HEK293 (cell line): Measurements from ENCODE around the gene ATP6V0A1.
A peak's percentile ranks its signal among the peaks of the same experiment; 100 is the strongest.

Experiments
- CTCF ChIA-PET: fragments of 350-600 bp; formaldehyde crosslinking; extraction: SDS; loops from one replicate; lab custom pipeline; 2021; ENCODE audit warnings: antibody characterized with exemption; lab: Yijun Ruan, JAX
- POLR2A ChIA-PET: fragments of 300-600 bp; formaldehyde crosslinking; extraction: SDS; loops from one replicate; lab custom pipeline; 2020; ENCODE audit warnings: antibody characterized with exemption, inconsistent platforms; lab: Yijun Ruan, JAX
- H3K27ac ChIP-seq: fragments of 200-500 bp; sonication (Bioruptor generic); 2 replicates; pipeline ENCODE4 v1.5.1; 2014; ENCODE audit warnings: low read depth, low read length, control low read depth, inconsistent platforms; ENCODE audit errors: extremely low read depth
- H3K36me3 ChIP-seq, 2 experiments: fragments of 200-500 bp in 1 of 2; sonication (Bioruptor generic) in 1 of 2; 1 replicate in 1 of 2; 2 replicates in 1 of 2; pipeline ENCODE4 v1.5.1; 2014 to 2017; ENCODE audit warnings: inconsistent platforms in 2 of 2, low read length in 2 of 2; ENCODE audit not compliant: control insufficient read depth in 2 of 2, insufficient read depth in 1 of 2
- H3K4me1 ChIP-seq: fragments of 200-500 bp; sonication (Bioruptor generic); 2 replicates; pipeline ENCODE4 v1.5.1; 2014; ENCODE audit warnings: mild to moderate bottlenecking, low read length, inconsistent platforms; ENCODE audit not compliant: control insufficient read depth, insufficient read depth
- H3K4me3 ChIP-seq: 2 replicates; pipeline ENCODE4 v1.5.1; 2011; ENCODE audit warnings: low read depth, mild to moderate bottlenecking, control low read depth, low read length, moderate library complexity
- H3K9me3 ChIP-seq: fragments of 200-500 bp; sonication (Bioruptor generic); 2 replicates; pipeline ENCODE4 v1.5.1; 2014; ENCODE audit warnings: low read depth, low read length, inconsistent platforms; ENCODE audit not compliant: control insufficient read depth, insufficient read depth
- BCL11B ChIP-seq: fragments of 450-650 bp; formaldehyde crosslinking; IDR thresholded peaks from 2 replicates; pipeline ENCODE4 v1.5.1; 2016; ENCODE audit warnings: low read depth, missing biosample characterization, missing genetic modification characterization
- HOXD13 ChIP-seq: sonication (generic); formaldehyde crosslinking; IDR thresholded peaks from 2 replicates; pipeline ENCODE4 v1.8.0; 2022; ENCODE audit warnings: missing genetic modification reagents, borderline replicate concordance
- KLF1 ChIP-seq: fragments of 450-650 bp; formaldehyde crosslinking; IDR thresholded peaks from 2 replicates; pipeline ENCODE4 v1.5.1; 2016; ENCODE audit warnings: missing biosample characterization, missing genetic modification characterization
- MEIS1 ChIP-seq: sonication (generic); formaldehyde crosslinking; IDR thresholded peaks from 2 replicates; pipeline ENCODE4 v1.8.1; 2022; ENCODE audit warnings: missing genetic modification reagents, mild to moderate bottlenecking, borderline replicate concordance
- PRDM1 ChIP-seq: fragments of 450-650 bp; formaldehyde crosslinking; IDR thresholded peaks from 2 replicates; pipeline ENCODE4; 2016; ENCODE audit warnings: missing biosample characterization, missing genetic modification characterization
- SP7 ChIP-seq: fragments of 450-650 bp; formaldehyde crosslinking; IDR thresholded peaks from 2 replicates; pipeline ENCODE4 v1.5.1; 2016; ENCODE audit warnings: missing biosample characterization, missing genetic modification characterization
- YY2 ChIP-seq: fragments of 450-650 bp; formaldehyde crosslinking; IDR thresholded peaks from 2 replicates; pipeline ENCODE4 v1.5.1; 2016; ENCODE audit warnings: missing biosample characterization, missing genetic modification characterization
- ZNF10 ChIP-seq: fragments of 450-650 bp; formaldehyde crosslinking; IDR thresholded peaks from 2 replicates; pipeline ENCODE4 v1.5.1; 2017; ENCODE audit warnings: missing biosample characterization, missing genetic modification characterization
- ZNF133 ChIP-seq: fragments of 450-650 bp; formaldehyde crosslinking; IDR thresholded peaks from 2 replicates; pipeline ENCODE4 v1.5.1; 2016; ENCODE audit warnings: missing biosample characterization, missing genetic modification characterization
- ZNF174 ChIP-seq: fragments of 450-650 bp; formaldehyde crosslinking; IDR thresholded peaks from 2 replicates; pipeline ENCODE4 v1.5.0; 2017; ENCODE audit warnings: missing biosample characterization, mild to moderate bottlenecking, missing genetic modification characterization
- ZNF19 ChIP-seq: fragments of 450-650 bp; formaldehyde crosslinking; IDR thresholded peaks from 2 replicates; pipeline ENCODE4; 2016; ENCODE audit warnings: missing biosample characterization, missing genetic modification characterization, low read depth
- ZNF24 ChIP-seq: fragments of 450-650 bp; formaldehyde crosslinking; IDR thresholded peaks from 2 replicates; pipeline ENCODE4 v1.5.1; 2016; ENCODE audit warnings: missing biosample characterization, missing genetic modification characterization
- ZNF324 ChIP-seq: fragments of 450-650 bp; formaldehyde crosslinking; IDR thresholded peaks from 2 replicates; pipeline ENCODE4 v1.5.1; 2016; ENCODE audit warnings: missing biosample characterization, missing genetic modification characterization
- ZNF335 ChIP-seq: fragments of 450-650 bp; formaldehyde crosslinking; conservative IDR thresholded peaks from 2 replicates; pipeline ENCODE4 v1.5.1; 2016; ENCODE audit warnings: missing biosample characterization, missing genetic modification characterization
- ZNF366 ChIP-seq: fragments of 450-650 bp; formaldehyde crosslinking; conservative IDR thresholded peaks from 2 replicates; pipeline ENCODE4 v1.5.1; 2016; ENCODE audit warnings: missing biosample characterization, missing genetic modification characterization
- ZNF404 ChIP-seq: fragments of 450-650 bp; formaldehyde crosslinking; IDR thresholded peaks from 2 replicates; pipeline ENCODE4 v1.5.1; 2017; ENCODE audit warnings: missing biosample characterization, missing genetic modification characterization
- ZNF514 ChIP-seq: fragments of 450-650 bp; formaldehyde crosslinking; IDR thresholded peaks from 2 replicates; pipeline ENCODE4 v1.5.1; 2016; ENCODE audit warnings: missing biosample characterization, missing genetic modification characterization
- ZNF560 ChIP-seq: fragments of 450-650 bp; formaldehyde crosslinking; IDR thresholded peaks from 2 replicates; pipeline ENCODE4 v1.5.1; 2017; ENCODE audit warnings: missing biosample characterization, missing genetic modification characterization, borderline replicate concordance
- ZNF600 ChIP-seq: fragments of 450-650 bp; formaldehyde crosslinking; IDR thresholded peaks from 2 replicates; pipeline ENCODE4 v1.5.1; 2016; ENCODE audit warnings: missing biosample characterization, missing genetic modification characterization
- ZNF610 ChIP-seq: fragments of 450-650 bp; formaldehyde crosslinking; IDR thresholded peaks from 2 replicates; pipeline ENCODE4 v1.5.1; 2016; ENCODE audit warnings: missing biosample characterization, missing genetic modification characterization, borderline replicate concordance
- ZNF624 ChIP-seq: fragments of 450-650 bp; formaldehyde crosslinking; IDR thresholded peaks from 2 replicates; pipeline ENCODE4 v1.5.1; 2017; ENCODE audit warnings: missing biosample characterization, missing genetic modification characterization
- ZNF629 ChIP-seq: fragments of 450-650 bp; formaldehyde crosslinking; IDR thresholded peaks from 2 replicates; pipeline ENCODE4 v1.5.1; 2017; ENCODE audit warnings: missing biosample characterization, missing genetic modification characterization
- ZNF837 ChIP-seq: fragments of 450-650 bp; formaldehyde crosslinking; IDR thresholded peaks from 2 replicates; pipeline ENCODE4 v1.5.1; 2016; ENCODE audit warnings: missing biosample characterization, missing genetic modification characterization
- ZSCAN16 ChIP-seq: fragments of 450-650 bp; formaldehyde crosslinking; IDR thresholded peaks from 2 replicates; pipeline ENCODE4 v1.5.1; 2016; ENCODE audit warnings: missing biosample characterization, missing genetic modification characterization
- TF ChIP-seq, protein P1 (sequence below): fragments of 450-650 bp; formaldehyde crosslinking; IDR thresholded peaks from 2 replicates; pipeline ENCODE4 v1.5.1; 2017; ENCODE audit warnings: missing biosample characterization, missing genetic modification characterization
- TF ChIP-seq, protein P2 (sequence below): fragments of 450-650 bp; formaldehyde crosslinking; IDR thresholded peaks from 2 replicates; pipeline ENCODE4 v1.5.1; 2017; ENCODE audit warnings: missing biosample characterization, missing genetic modification characterization
- TF ChIP-seq, protein P3 (sequence below): fragments of 450-650 bp; formaldehyde crosslinking; IDR thresholded peaks from 2 replicates; pipeline ENCODE4 v1.5.1; 2017; ENCODE audit warnings: missing biosample characterization, missing genetic modification characterization
- TF ChIP-seq, protein P4 (sequence below): fragments of 450-650 bp; formaldehyde crosslinking; IDR thresholded peaks from 2 replicates; pipeline ENCODE4 v1.5.1; 2017; ENCODE audit warnings: missing biosample characterization, missing genetic modification characterization

ATP6V0A1 gene

DNA sequence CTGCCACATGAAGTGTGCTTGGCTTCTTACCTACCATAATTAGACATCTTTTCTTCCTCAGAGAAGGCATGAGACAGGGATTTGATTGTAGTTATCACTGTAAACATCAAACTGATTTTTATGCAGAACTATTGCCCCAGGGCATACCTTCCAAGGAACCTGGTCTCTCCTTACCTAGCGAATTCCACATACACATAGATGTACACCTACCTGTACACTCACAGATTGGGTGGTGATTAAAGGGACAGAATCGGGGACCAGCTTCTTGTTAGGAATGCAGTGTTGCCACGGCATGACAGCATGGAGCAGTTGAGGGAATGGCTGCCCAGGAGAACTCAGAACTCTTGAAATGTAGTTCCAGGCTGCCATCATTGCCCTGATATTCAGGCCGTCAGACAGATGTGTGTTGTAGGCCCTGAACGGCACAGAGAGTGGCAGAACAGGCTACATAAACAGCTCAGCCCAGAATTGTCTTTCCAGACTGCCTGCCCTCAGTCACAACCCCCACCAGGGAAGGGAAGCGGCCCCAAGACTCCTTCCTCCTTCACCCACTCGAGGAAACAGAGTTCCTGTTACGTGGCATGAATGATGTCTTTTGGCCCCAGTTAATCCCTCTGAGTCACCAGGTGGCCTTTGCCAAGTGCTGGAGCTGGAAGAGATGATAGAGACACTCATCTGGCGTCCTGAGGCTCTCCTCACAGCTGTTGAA is 59.5 kb downstream of the ATP6V0A1 start:
- Histone ChIP-seq H3K36me3 (peaks cover 0 to 74% of the 10 kb centered on the region in 2 experiments; a peak in 1 of 3 replicates), H3K4me1 (peaks cover 25% of the 10 kb centered on the region), H3K27ac (peak overlapping the region; percentile 56; the same call in 1 of the 2 replicates), H3K4me3 (no peak overlapping the region), H3K9me3 (no peaks in the 10 kb centered on the region)
- ChIA-PET CTCF (interaction anchor here (0.5 to 4.4 kb wide), 54 partner anchors 9 to 690 kb away, joined by 3 to 66 read pairs (median 4); partner anchors contain the start of genes BECN1, CAVIN1, NKIRAS2 and PSMC3IP), POLR2A (interaction anchor here (0.5 to 3.7 kb wide), 10 partner anchors 9 to 849 kb away, joined by 3 to 48 read pairs (median 4); partner anchors contain the start of genes CAVIN1, NAGLU and STAT3)
- TF ChIP-seq ZNF366 (tag by site-specific recombination) (peak; percentile 58), ZNF629 (tag by site-specific recombination) (peak; percentile 74), YY2 (tag by site-specific recombination) (0 out of 2 replicates have a peak, but pooled peaks have one; percentile 22), ZNF324 (tag by site-specific recombination) (no peak), ZNF10 (peak; percentile 40; the same call in 1 of the 2 replicates), ZSCAN16 (tag by site-specific recombination) (no peak), ZNF19 (tag by site-specific recombination) (no peak), ZNF24 (tag by site-specific recombination) (peak; percentile 74), ZNF560 (tag by site-specific recombination) (no peak), ZNF133 (no peak), ZNF174 (tag by site-specific recombination) (no peak), ZNF610 (tag by site-specific recombination) (no peak), ZNF600 (tag by site-specific recombination) (peak; percentile 82), ZNF335 (tag by site-specific recombination) (0 out of 2 replicates have a peak, but pooled peaks have one; percentile 4), SP7 (peak; percentile 60; the same call in 1 of the 2 replicates)
- TF ChIP-seq, protein P1, sequence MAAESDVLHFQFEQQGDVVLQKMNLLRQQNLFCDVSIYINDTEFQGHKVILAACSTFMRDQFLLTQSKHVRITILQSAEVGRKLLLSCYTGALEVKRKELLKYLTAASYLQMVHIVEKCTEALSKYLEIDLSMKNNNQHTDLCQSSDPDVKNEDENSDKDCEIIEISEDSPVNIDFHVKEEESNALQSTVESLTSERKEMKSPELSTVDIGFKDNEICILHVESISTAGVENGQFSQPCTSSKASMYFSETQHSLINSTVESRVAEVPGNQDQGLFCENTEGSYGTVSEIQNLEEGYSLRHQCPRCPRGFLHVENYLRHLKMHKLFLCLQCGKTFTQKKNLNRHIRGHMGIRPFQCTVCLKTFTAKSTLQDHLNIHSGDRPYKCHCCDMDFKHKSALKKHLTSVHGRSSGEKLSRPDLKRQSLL (tag by site-specific recombination): peak; percentile 99
- TF ChIP-seq, protein P2, sequence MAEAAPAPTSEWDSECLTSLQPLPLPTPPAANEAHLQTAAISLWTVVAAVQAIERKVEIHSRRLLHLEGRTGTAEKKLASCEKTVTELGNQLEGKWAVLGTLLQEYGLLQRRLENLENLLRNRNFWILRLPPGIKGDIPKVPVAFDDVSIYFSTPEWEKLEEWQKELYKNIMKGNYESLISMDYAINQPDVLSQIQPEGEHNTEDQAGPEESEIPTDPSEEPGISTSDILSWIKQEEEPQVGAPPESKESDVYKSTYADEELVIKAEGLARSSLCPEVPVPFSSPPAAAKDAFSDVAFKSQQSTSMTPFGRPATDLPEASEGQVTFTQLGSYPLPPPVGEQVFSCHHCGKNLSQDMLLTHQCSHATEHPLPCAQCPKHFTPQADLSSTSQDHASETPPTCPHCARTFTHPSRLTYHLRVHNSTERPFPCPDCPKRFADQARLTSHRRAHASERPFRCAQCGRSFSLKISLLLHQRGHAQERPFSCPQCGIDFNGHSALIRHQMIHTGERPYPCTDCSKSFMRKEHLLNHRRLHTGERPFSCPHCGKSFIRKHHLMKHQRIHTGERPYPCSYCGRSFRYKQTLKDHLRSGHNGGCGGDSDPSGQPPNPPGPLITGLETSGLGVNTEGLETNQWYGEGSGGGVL (tag by site-specific recombination): peak; percentile 62
- TF ChIP-seq, protein P3, sequence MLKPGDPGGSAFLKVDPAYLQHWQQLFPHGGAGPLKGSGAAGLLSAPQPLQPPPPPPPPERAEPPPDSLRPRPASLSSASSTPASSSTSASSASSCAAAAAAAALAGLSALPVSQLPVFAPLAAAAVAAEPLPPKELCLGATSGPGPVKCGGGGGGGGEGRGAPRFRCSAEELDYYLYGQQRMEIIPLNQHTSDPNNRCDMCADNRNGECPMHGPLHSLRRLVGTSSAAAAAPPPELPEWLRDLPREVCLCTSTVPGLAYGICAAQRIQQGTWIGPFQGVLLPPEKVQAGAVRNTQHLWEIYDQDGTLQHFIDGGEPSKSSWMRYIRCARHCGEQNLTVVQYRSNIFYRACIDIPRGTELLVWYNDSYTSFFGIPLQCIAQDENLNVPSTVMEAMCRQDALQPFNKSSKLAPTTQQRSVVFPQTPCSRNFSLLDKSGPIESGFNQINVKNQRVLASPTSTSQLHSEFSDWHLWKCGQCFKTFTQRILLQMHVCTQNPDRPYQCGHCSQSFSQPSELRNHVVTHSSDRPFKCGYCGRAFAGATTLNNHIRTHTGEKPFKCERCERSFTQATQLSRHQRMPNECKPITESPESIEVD (tag by site-specific recombination): no peak

DNA sequence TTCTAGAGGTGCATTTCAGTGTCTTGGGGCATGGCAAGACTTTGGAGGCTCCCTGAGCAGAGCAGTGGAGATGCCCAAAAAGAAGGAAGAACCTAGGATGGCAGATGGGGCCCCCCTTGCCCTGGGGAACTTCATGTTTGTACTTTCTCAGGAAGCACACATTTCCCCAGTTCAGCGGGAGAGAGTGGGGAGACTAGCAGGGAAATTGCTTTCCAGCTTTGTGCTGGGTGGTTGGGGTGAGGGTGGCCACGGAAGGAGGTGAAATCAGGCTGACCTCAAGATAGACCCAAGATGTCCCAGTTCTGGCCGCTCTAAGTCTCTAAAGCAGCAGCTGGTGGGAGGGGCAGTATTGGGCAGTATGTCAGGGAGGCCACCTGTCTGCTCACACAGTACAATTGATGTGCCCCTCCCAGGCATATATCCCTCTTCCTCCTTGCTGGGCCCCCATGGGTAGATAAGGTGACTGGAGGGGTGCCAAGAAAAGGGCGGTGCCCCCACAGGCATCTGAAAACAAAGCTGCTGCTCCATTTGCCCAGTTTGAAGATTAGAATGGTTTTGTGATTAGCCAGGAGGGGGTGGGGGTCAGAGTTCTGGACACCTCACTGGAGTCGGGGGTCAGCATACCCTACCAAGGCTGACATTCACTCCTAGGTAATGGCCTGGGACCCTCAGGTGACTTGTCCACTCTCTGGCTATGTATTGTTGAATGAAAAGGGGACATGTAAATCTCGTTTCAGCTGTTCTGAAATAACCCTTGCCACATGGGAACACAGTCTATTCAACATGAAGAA is 60.3 kb downstream of the ATP6V0A1 start:
- H3K4me3 ChIP-seq: no peak overlapping the region
- H3K36me3 ChIP-seq: peaks cover 0 to 67% of the 10 kb centered on the region in 2 experiments; a peak in 1 of 3 replicates
- H3K4me1 ChIP-seq: peaks cover 25% of the 10 kb centered on the region
- H3K9me3 ChIP-seq: no peaks in the 10 kb centered on the region
- ChIA-PET POLR2A (interaction anchor here (0.5 to 3.7 kb wide), 12 partner anchors 8 to 849 kb away, joined by 3 to 48 read pairs (median 4); partner anchors contain the start of genes CAVIN1, NAGLU and STAT3), CTCF (interaction anchor here (0.5 to 4.4 kb wide), 28 partner anchors 8 to 417 kb away, joined by 3 to 66 read pairs (median 5); partner anchors contain the start of genes CAVIN1, NAGLU and PSMC3IP)
- H3K27ac ChIP-seq: peak overlapping the region; percentile 56
- TF ChIP-seq PRDM1: peak; percentile 82
- no peak for TF ChIP-seq ZNF837 (tag by site-specific recombination)
- no peak for TF ChIP-seq ZNF624 (tag by site-specific recombination)
- TF ChIP-seq ZNF335 (tag by site-specific recombination): peak; percentile 28; the same call in 1 of the 2 replicates
- TF ChIP-seq BCL11B (tag by site-specific recombination): no peak
- TF ChIP-seq, protein P4, sequence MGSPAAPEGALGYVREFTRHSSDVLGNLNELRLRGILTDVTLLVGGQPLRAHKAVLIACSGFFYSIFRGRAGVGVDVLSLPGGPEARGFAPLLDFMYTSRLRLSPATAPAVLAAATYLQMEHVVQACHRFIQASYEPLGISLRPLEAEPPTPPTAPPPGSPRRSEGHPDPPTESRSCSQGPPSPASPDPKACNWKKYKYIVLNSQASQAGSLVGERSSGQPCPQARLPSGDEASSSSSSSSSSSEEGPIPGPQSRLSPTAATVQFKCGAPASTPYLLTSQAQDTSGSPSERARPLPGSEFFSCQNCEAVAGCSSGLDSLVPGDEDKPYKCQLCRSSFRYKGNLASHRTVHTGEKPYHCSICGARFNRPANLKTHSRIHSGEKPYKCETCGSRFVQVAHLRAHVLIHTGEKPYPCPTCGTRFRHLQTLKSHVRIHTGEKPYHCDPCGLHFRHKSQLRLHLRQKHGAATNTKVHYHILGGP (tag by site-specific recombination): no peak
- no peak for TF ChIP-seq MEIS1 (CRISPR knock-in tag)
- no peak for TF ChIP-seq ZNF514 (tag by site-specific recombination)
- TF ChIP-seq HOXD13 (CRISPR knock-in tag): no peak
- no peak for TF ChIP-seq ZNF404 (tag by site-specific recombination)
- peak; percentile 96 for TF ChIP-seq KLF1
